ENCODE results near the gene FAM241B.

Gene FAM241B

GRCh38 chr10:69666756-69667155, 36.7 kb downstream of the FAM241B start:
- no peak for DNase-seq (ENCODE audit: low read depth)

- DNase-seq (ENCODE audit: low read depth): no peak
Measured at GRCh38 chr10:69668721-69669120, 38.7 kb downstream of the FAM241B start.

- DNase-seq (ENCODE audit: low read depth): no peak
Measured at GRCh38 chr10:69669409-69669808, 39.4 kb downstream of the FAM241B start.

GRCh38 chr10:69673521-69673920, 43.5 kb downstream of the FAM241B start:
- DNase-seq (ENCODE audit: low read depth): no peak

- DNase-seq (ENCODE audit: low read depth): no peak
Measured at GRCh38 chr10:69674786-69675185, 44.7 kb downstream of the FAM241B start.

- no peak for DNase-seq (ENCODE audit: low read depth)
Measured at GRCh38 chr10:69676301-69676700, 46.3 kb downstream of the FAM241B start.

GRCh38 chr10:69677985-69678654, 48.1 kb downstream of the FAM241B start:
- DNase-seq (ENCODE audit: low read depth): no peak

GRCh38 chr10:69679736-69680135, 49.7 kb downstream of the FAM241B start:
- DNase-seq (ENCODE audit: low read depth): no peak

- DNase-seq (ENCODE audit: low read depth): no peak
Measured at GRCh38 chr10:69680610-69681009, 50.6 kb downstream of the FAM241B start.

- no peak for DNase-seq (ENCODE audit: low read depth)
Measured at GRCh38 chr10:69681436-69681835, 51.4 kb downstream of the FAM241B start.

GRCh38 chr10:69682955-69683474, 53.0 kb downstream of the FAM241B start:
- DNase-seq (ENCODE audit: low read depth): no peak
